Progenitor cell of endocrine pancreas (in vitro differentiated cells): ENCODE data around the gene RHO. TPM values are rescaled to one million over a fixed set of nuclear protein-coding genes. Genes with fewer than 3 reads are reported as not detected.

Experiments
- DNase-seq: peaks from one replicate; pipeline ENCODE4 v3.0.0; 2021; ENCODE audit warnings: low spot score; ENCODE audit not compliant: unreplicated experiment
- H3K27ac Mint-ChIP-seq: 2 replicates; pipeline ENCODE4 v1.8.0; 2021; ENCODE audit warnings: mild to moderate bottlenecking, moderate library complexity, mixed read lengths
- H3K27me3 Mint-ChIP-seq: 2 replicates; pipeline ENCODE4 v1.8.0; 2021; ENCODE audit warnings: mixed read lengths
- H3K36me3 Mint-ChIP-seq: 2 replicates; pipeline ENCODE4 v1.8.0; 2022; ENCODE audit warnings: mixed read lengths; ENCODE audit not compliant: insufficient read depth
- H3K4me1 Mint-ChIP-seq: 2 replicates; pipeline ENCODE4 v1.8.0; 2021; ENCODE audit warnings: low read depth, mixed read lengths
- H3K4me3 Mint-ChIP-seq: 2 replicates; pipeline ENCODE4 v1.8.0; 2021; ENCODE audit warnings: low read depth, mild to moderate bottlenecking, moderate library complexity, mixed read lengths
- H3K9me3 Mint-ChIP-seq: 2 replicates; pipeline ENCODE4 v1.8.0; 2021; ENCODE audit warnings: low read depth, mixed read lengths
- total RNA-seq: library from RNA; stranded (reverse); gene quantifications from 2 replicates; pipeline ENCODE4 v1.2.1, GENCODE V29; 2021
- TF ChIP-seq, protein P1 (sequence below): fragments of 200-600 bp; sonication (generic); IDR thresholded peaks from one replicate; pipeline ENCODE4 v1.5.0; 2021; ENCODE audit warnings: antibody characterized with exemption, mild to moderate bottlenecking; ENCODE audit not compliant: unreplicated experiment

RHO gene
- total RNA-seq, 1 donor from 2014 or later, result 0.10 TPM

DNA sequence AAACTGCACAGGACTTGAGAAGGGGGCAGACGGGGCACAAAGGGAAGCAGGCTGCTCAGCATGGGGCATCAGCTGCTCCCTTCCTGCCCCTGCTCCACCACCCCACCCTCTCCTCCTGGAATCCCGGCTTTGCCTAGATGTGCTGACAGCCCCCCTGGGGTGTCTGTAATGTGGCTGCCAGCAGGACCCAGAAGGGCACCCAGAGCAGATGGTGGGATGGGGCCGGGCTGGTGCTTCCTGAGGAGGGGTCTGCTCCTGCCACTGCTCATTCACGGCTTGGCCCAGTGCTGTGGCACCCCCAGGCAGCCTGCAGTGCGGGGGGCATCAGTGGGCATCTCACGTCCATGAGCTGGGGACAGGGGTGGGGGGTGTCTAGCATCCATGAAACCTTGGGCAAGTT lies 24.7 kb downstream of the RHO start:
- Mint-ChIP-seq H3K4me3 (no peak overlapping the region), H3K9me3 (no peaks in the 10 kb centered on the region), H3K27ac (no peak overlapping the region), H3K4me1 (peaks cover 1% of the 10 kb centered on the region), H3K27me3 (peaks cover 27% of the 10 kb centered on the region), H3K36me3 (no peaks in the 10 kb centered on the region)
- TF ChIP-seq, protein P1, sequence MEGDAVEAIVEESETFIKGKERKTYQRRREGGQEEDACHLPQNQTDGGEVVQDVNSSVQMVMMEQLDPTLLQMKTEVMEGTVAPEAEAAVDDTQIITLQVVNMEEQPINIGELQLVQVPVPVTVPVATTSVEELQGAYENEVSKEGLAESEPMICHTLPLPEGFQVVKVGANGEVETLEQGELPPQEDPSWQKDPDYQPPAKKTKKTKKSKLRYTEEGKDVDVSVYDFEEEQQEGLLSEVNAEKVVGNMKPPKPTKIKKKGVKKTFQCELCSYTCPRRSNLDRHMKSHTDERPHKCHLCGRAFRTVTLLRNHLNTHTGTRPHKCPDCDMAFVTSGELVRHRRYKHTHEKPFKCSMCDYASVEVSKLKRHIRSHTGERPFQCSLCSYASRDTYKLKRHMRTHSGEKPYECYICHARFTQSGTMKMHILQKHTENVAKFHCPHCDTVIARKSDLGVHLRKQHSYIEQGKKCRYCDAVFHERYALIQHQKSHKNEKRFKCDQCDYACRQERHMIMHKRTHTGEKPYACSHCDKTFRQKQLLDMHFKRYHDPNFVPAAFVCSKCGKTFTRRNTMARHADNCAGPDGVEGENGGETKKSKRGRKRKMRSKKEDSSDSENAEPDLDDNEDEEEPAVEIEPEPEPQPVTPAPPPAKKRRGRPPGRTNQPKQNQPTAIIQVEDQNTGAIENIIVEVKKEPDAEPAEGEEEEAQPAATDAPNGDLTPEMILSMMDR, result no peak
- no peak for DNase-seq

DNA sequence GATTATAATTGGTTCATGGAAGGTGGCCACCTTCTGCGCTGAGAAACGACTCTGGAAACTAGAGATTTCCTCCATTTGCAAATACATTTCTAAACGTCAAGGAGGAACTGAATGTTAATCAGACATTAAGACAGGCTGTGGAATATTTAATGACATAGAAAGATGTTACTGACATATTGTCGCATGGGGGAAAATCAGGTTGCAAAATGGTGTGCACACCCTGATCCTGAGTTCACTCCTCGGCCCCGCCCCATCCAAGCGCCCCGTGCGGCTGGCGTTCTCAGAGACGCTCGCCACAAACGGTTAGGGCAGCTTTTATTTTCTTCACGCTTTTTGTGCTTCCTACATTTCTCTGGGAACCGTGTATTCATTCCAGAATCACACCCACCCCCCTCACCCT lies 25.3 kb downstream of the RHO start:
- Mint-ChIP-seq H3K9me3 (no peaks in the 10 kb centered on the region), H3K4me3 (no peak overlapping the region), H3K27me3 (peaks cover 24% of the 10 kb centered on the region), H3K36me3 (no peaks in the 10 kb centered on the region), H3K27ac (no peak overlapping the region), H3K4me1 (no peaks in the 10 kb centered on the region)
- DNase-seq, result no peak
- TF ChIP-seq, protein P1, result no peak

DNA sequence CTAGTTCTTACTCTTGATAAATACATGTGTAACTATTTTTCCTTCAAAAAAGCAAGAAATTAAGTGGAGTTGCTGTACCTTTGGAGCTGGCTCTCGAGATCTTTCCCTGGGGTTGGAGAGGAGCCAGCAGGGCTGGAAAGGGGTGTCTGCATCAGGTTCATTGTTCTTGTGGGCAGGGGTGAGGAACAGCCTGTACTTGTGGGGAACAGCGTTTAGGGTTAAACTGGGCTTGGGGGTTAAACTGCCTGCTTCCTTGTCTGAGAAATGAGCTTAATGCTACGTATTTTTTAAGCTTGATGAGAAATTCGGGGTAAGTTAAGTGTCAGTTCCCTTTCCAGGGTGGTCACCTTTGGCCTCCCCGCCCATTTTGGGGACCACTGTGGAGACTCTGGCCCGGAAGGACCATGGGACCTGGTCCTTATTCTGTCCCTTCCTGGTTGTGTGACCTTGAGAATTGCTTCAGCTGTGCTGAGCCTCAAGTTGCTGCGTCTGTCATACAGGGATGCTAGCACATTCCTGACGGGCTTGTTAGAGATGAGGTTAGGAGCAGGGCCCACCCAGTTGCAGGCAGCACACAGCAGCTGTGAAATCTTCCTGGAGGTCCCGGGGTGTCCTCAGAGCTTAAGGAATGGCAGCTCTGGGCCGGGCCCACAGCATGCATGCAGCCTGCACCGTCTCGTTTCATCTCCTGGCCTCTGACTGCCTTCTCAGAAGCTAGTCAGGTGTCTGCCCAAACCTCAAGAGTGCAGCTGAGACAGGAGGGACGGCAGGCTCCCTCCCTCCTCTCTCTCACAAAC lies 26.1 kb downstream of the RHO start:
- Mint-ChIP-seq H3K9me3 (no peaks in the 10 kb centered on the region), H3K27ac (no peak overlapping the region), H3K36me3 (no peaks in the 10 kb centered on the region), H3K27me3 (peaks cover 22% of the 10 kb centered on the region), H3K4me1 (no peaks in the 10 kb centered on the region), H3K4me3 (no peak overlapping the region)
- no peak for DNase-seq
- TF ChIP-seq, protein P1, result no peak

DNA sequence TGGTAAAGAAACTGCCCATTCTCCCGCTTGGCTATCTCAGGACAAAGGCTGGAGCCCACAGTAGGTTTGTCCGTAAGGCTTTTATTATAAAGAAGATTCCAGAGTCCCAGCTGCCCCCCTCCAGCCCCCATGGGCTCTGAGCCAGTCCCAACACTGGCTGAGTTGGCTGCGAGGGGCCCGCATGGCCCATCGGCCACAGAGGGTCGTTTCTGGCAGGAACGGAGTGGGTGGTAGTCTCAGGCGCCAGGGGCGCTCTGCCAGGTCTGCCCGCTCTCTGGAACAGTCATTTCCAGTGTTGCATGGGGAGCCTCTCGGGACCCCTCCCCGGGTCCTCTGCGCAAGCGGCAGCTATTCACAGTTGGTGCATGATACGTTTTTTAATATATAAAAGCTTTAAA lies 26.7 kb downstream of the RHO start:
- DNase-seq, result no peak
- no peak overlapping the region for H3K4me3 Mint-ChIP-seq
- H3K36me3 Mint-ChIP-seq, result no peaks in the 10 kb centered on the region
- peaks cover 22% of the 10 kb centered on the region for H3K27me3 Mint-ChIP-seq
- H3K27ac Mint-ChIP-seq, result no peak overlapping the region
- H3K4me1 Mint-ChIP-seq, result no peaks in the 10 kb centered on the region
- H3K9me3 Mint-ChIP-seq, result no peaks in the 10 kb centered on the region
- TF ChIP-seq, protein P1, result no peak

DNA sequence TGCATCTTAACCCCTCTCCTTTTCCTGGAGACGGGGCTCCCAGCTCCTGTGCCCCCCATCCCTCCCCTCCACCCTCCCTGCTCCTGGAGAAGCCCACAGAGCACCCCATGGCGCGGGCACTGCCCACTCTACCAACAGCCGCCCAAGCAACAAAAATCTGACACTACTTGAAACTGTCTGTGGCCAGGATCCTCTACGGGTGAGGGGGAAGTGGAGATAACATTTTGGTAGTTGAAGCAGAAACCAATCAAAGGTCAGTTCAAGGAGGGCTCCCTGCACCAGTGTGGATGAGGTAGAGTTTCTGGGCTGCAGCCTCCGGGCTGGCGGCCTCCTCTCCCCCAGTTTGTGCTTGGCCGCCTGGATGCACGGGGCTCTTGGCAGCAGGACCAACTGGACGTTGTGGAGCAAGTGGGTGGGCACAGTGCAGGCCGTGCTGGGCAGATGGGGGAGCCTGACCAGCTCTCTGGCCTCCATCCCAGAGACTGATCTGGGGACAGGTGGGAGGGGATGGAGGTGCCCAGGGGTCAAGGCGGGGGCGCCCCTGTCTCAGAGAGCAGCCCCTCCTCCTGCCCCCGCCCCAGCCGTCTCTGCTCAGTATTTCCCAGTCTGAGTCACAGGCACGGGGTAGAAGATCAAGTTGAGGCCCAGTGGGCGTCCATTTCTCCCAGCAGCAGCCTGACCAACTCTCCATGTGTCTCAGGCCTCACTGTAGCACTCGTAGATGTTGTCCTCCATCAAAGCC lies 27.3 kb downstream of the RHO start:
- H3K27me3 Mint-ChIP-seq, result peaks cover 22% of the 10 kb centered on the region
- no peak for DNase-seq
- H3K4me1 Mint-ChIP-seq, result peaks cover 1% of the 10 kb centered on the region
- TF ChIP-seq, protein P1, result no peak
- no peaks in the 10 kb centered on the region for H3K9me3 Mint-ChIP-seq
- no peak overlapping the region for H3K27ac Mint-ChIP-seq
- no peak overlapping the region for H3K4me3 Mint-ChIP-seq
- no peaks in the 10 kb centered on the region for H3K36me3 Mint-ChIP-seq
